Cortex of kidney (tissue), 1 donor: ENCODE measurements around the gene WHAMM.
"Not testable (repeated sequence)": the region's sequence is repeated elsewhere in the genome, so short reads cannot be mapped to it uniquely, and the experiment has no call there.

ENCODE experiments used
- DNase-seq: peaks from one replicate; lab custom pipeline; 2025; lab: John Stamatoyannopoulos, UW

WHAMM gene

GRCh38 chr15:82838096-82838735 is 28.8 kb downstream of the WHAMM start:
- no peak for DNase-seq

- DNase-seq: no peak
These were observed 29.7 kb downstream of the WHAMM start for GRCh38 chr15:82839136-82839535.

DNA sequence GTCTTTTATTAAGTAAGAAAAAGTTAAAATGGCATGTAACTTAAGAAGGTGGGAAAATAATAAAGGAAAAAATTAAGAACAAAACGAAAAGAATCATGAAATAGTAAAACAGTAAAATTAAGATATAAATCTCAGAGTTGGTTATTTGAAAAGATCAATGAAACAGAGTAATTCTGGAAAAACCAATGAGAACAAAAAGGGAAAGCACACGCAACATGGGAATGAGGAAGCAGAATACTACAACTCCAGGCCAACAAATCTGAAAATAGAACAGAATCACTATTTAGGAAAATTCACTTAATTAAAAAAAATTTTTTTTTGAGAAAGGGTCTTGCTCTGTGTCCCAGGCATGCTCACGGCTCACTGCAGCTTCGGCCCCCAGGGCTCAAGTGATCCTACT is 30.7 kb downstream of the WHAMM start:
- DNase-seq: no peak

- DNase-seq: no peak
These were observed 34.1 kb downstream of the WHAMM start for GRCh38 chr15:82843566-82843965.

- no peak for DNase-seq
These were observed 36.3 kb downstream of the WHAMM start for GRCh38 chr15:82845686-82846085.

DNA sequence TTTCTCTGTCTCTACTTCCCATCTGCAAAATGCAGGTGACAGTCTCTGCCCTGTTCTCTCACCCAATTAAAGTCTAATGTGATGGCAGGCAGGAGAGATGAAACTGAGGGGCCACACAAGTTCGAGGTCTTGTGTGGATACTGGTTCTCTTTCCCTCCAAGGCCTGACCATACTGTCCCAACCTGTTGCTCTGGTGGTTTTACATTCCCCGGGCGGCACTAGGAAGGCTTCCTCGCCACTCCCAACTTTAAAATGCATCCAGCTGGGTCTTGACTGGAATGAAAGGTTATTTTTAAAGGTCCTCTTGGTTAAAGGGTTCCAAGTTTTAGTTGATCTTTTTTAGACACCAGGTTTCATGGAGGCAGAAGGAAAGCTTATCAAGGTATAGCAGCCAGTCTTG is 37.2 kb downstream of the WHAMM start:
- no peak for DNase-seq

GRCh38 chr15:82847703-82848102 is 38.3 kb downstream of the WHAMM start:
- DNase-seq: no peak

DNA sequence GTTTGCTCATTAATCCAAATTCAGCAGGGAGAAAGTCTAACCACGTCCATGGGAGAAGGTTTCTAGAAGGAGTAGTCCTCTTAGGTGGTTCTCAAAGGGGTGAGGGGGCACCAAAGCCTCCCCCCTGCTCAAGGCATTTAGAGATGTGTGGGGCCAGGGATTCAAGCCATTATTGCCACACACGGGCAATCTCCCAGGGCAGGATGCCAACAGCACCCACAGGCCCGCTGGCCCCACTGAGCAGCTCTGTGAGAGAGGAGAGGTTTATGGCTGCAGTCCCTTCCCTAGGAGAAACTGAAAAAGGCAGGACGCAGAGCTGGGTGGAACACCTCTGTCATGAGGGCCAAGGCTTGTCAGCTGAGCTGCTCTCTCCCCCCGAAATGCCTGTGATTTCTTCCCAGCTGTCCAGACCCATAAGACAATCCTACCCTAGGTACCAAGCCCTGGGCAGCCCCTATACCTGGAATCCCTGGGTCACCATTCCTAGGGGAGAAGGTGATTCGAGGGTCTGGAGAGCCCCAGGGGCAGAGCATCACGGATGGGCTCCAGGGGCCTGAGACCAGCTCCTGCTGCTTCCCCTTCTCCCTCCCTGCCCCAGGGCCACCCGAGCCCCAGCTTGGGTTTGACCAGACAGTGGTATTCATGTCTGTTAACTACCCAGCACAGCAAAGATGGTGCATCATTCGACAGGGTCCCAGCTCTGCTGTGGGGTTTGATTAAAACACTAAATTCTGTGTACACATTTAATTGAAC is 39.0 kb downstream of the WHAMM start:
- no peak for DNase-seq

- DNase-seq: no peak
These were observed 40.4 kb downstream of the WHAMM start for GRCh38 chr15:82849556-82850512.

DNA sequence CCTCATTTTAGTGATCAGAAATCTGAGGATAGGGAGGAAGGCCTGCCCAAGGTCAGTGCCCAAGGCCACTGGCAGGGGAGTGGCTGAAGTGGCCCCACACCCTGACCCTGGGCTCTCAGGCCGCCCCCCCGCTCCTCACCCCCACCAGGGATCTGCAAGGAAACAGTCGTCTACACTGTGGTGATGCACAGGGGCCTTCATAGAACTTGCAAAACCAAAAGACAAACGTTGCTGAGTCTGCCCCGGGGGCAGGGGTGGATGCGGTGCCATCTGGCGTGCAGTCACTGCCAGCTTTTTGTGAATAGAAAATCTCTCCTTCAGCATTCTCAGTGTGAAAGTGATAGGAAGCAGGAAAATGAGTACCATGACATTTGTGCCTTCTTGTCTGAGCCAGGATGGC is 41.3 kb downstream of the WHAMM start:
- DNase-seq: no peak

DNA sequence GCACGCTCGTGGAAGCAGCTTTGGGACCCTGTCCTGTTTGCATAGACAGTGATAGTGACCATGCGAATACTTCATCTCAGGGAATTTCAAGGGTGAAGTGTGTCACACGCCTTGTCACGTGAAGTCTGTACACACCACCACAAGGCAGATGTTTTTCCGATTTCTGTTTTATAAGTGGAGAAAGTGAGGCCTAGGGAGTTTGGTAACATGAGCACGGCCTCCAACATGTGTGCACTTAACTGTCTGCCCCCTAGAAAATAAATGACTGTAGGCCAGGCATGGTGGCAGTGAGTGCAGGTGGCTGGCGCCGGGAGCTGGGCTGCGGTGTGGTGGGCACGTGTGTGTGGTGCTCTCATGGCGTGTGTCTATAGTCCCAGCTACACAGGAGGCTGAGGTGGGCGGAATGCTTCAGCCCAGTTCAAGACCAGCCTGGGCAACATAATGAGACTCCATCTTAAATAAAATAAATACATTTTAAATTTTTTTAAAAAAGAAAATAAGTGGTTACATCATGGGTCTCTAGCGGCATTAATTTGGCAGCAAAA is 42.0 kb downstream of the WHAMM start:
- no peak for DNase-seq

GRCh38 chr15:82851981-82852511 is 42.6 kb downstream of the WHAMM start:
- no peak for DNase-seq

DNA sequence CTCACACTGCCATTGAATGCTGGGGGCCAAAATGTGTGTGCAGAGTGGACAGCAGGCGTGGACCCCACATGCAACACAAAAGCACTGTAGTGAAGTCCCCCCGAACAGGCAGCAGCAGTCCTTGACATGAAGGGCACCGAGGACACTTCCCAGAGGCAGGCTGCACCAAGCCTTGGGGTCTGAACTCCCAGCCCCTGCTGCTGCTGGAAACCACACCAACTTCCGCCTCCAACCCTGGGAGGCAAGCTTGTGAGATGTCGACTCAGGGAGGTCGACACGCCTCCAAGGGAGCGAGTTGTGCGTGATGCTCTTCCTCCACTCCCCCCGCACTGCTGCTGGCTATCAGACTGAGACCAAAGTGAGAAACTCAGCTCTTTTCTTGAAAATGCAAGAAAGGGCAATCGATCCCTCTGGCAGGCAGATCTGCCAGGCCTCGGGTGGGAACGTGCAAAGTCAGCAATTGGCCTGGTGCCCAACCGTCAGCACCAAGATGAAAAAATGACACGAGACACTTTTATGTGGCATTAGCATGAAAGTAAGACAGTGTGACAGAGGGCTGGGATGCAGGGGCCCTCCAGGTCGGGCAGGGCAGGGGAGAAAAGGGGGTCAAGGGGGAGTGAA is 43.6 kb downstream of the WHAMM start:
- DNase-seq: no peak

- no peak for DNase-seq
These were observed 45.1 kb downstream of the WHAMM start for GRCh38 chr15:82854554-82854953.

DNA sequence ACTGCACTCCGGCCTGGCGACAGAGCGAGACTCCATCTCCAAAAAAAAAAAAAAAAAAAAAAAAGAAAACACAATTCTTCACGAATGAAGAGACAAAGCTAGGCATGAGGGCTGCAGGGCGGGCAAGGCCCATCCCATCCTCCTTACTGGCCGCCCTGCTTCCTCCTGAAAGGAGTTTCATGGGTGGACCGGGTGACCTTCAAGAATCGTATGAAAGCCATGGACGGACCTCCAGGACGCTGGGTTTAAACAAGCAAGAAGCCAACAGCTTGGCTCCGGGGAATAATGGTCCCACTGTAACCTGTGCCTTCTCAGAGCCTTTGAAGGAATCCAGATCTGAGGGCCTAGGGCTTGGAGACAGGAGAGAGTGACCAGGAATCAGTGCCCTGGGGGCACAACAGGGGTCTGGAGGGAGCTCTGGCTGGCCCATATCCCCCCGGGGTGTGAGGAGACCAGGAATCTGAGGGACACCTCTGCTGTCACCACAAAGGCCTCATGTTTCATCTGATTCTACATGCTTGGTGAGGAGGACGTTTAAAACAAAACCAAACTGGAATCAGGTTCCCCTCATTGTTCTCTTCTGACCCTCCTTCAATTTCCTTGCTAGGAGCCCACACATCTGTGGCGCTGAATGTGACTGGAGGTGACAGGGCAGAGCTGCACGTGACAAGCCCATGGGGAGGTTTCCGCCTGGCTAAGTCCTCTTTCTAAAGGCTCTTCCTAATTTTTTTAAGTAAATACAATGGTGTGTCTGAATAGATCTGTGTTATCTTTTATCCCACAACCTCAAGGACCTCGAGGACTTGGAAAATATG is 46.1 kb downstream of the WHAMM start:
- no peak for DNase-seq

DNA sequence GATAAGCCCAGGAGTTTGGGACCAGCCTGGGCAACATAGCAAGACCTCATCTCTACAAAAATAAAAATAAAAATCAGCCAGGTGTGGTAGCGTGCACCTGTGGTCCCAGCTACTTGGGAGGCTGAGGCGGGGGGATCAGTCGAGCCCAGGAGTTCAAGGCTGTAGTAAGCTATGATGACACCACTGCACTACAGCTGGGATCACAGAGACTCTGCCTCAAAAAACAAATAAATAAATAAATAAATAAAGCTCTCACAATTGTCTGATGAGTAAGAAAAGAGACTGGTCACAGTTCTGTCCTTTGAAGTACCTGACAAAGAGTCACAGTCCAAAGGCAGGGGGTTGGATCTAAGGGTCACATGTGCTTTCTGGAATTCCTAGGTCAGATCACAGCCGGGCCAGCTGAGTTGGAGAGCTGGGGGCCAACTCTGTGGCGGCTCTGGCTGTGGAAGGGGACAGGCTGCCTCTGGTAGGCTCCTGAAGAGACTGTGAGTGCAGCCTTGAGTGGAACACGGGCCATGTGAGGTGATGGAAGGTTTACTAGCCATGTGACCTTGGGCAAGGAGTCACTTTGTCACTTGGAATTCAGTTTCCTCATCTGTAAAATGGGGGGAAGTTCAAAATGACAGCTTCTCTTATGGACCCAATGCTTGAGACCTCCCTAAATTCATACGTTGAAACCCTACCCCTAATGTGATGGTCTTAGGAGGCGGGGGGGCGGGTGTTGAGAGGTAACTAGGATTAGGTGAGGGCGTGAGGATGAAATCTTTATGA is 47.2 kb downstream of the WHAMM start:
- no peak for DNase-seq

- DNase-seq: no peak
These were observed 49.5 kb downstream of the WHAMM start for GRCh38 chr15:82858932-82859331.

DNA sequence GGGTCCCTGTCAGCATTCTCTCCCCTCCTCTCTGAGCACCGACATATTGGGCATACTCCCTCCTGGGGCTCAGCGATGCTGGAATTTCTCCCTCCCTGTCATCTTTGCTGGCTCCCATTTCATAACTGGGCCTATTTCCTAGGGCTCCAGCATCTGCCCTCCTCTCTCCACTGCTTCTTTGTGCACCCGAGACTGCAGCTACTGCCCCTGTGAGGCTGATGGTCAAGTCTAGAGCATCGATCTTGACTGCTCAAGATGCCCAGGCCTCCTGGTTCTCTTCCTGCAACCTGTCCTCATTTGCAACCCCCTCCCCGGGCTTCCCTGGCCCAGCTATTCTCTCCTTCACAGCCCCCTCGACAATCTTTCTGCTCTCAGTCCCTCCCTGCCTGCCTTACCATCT is 53.5 kb downstream of the WHAMM start:
- DNase-seq: no peak

GRCh38 chr15:82864967-82865366 is 55.5 kb downstream of the WHAMM start:
- DNase-seq: no peak

DNA sequence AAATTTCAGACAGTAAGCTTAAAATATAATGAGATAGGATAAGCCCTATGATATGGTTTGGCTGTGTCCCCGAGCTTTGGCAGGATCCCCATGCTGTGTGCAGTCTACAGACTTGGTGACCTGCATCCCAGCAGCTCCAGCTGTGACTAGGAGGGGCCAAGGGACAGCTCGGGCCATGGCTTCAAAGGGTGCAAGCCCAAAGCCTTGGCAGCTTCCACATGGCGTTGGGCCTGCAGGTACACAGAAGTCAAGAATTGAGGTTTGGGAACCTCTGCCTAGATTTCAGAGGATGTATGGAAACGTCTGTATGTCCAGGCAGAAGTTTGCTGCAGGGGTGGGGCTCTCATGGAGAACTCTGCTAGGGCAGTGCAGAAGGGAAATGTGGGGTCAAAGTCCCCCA is 56.2 kb downstream of the WHAMM start:
- DNase-seq: not testable (repeated sequence)
